ENCODE measurements around the gene FES.
A peak's percentile ranks its signal among the peaks of the same experiment; 100 is the strongest.

FES gene

DNA sequence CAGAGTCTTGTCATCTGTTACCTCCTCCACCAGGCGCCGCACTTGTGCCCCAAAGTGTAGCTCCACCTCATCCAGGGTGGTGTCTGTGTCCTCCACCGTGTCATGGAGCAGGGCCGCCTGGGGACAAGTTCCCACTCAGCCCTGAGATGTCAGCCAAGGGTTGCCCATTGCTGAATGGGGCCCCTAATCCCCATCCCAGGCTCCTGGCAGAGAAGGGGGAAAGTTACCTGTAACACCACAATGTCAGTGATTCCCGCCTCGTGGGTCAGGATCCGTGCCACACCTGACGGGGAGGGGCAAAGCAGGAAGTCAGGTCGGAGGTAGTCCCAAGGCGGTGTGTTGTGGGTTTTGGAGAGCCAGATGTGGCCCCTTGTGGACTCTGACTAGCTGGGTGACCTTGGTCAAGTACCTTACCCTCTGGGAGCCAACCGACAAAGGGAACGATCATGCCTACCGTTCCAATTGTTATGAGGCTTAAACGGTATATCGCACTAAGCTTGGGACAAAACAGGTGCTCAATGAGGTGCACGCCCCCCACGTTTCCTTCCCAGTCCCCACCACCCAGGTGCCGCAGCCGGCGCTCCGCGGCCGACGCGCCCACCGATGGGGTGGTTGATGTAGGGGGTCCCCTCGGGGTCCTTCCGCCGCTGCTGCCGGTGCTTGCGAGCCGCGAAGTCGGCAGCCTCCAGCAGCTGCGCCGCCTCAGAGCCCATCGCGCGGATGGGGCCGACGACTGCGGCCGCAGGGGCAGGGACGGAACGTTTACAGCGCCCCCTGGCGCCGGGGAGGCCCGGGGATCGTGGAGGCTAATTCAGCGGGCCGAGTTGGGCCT, 47.7 kb downstream of the FES start, which contains the start of gene HDDC3:
Gene HDDC3 (minus strand): TSS at position 722 of the 832 bp plus-strand sequence. CDS start 9 bp downstream, at position 713.
- TF ChIP-seq, protein P1, sequence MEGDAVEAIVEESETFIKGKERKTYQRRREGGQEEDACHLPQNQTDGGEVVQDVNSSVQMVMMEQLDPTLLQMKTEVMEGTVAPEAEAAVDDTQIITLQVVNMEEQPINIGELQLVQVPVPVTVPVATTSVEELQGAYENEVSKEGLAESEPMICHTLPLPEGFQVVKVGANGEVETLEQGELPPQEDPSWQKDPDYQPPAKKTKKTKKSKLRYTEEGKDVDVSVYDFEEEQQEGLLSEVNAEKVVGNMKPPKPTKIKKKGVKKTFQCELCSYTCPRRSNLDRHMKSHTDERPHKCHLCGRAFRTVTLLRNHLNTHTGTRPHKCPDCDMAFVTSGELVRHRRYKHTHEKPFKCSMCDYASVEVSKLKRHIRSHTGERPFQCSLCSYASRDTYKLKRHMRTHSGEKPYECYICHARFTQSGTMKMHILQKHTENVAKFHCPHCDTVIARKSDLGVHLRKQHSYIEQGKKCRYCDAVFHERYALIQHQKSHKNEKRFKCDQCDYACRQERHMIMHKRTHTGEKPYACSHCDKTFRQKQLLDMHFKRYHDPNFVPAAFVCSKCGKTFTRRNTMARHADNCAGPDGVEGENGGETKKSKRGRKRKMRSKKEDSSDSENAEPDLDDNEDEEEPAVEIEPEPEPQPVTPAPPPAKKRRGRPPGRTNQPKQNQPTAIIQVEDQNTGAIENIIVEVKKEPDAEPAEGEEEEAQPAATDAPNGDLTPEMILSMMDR (IDR thresholded peaks at IDR 0.05; ENCODE audit: low read length, missing control alignments), result peak; percentile 75
- peak; percentile 83 for DNase-seq (ENCODE audit: low read depth)
- peak within 1 kb of the TSS; percentile 64 for H3K4me3 ChIP-seq (replicated peaks; ENCODE audit: low read depth, low read length)

GRCh38 chr15:90932660-90932991, 48.3 kb downstream of the FES start:
- DNase-seq (ENCODE audit: low read depth), result no peak
- peak overlapping the region; percentile 64 for H3K4me3 ChIP-seq (replicated peaks; ENCODE audit: low read depth, low read length)
- TF ChIP-seq, protein P1 (IDR thresholded peaks at IDR 0.05; ENCODE audit: low read length, missing control alignments), result no peak

GRCh38 chr15:90933301-90933700, 49.0 kb downstream of the FES start:
- no peak for DNase-seq (ENCODE audit: low read depth)
- no peak overlapping the region for H3K4me3 ChIP-seq (replicated peaks; ENCODE audit: low read depth, low read length)
- TF ChIP-seq, protein P1 (IDR thresholded peaks at IDR 0.05; ENCODE audit: low read length, missing control alignments), result no peak

GRCh38 chr15:90934256-90934948, 50.1 kb downstream of the FES start:
- peak; percentile 83 for DNase-seq (ENCODE audit: low read depth)
- TF ChIP-seq, protein P1 (IDR thresholded peaks at IDR 0.05; ENCODE audit: low read length, missing control alignments), result peak; percentile 91
- H3K4me3 ChIP-seq (replicated peaks; ENCODE audit: low read depth, low read length), result peak overlapping the region; percentile 79

DNA sequence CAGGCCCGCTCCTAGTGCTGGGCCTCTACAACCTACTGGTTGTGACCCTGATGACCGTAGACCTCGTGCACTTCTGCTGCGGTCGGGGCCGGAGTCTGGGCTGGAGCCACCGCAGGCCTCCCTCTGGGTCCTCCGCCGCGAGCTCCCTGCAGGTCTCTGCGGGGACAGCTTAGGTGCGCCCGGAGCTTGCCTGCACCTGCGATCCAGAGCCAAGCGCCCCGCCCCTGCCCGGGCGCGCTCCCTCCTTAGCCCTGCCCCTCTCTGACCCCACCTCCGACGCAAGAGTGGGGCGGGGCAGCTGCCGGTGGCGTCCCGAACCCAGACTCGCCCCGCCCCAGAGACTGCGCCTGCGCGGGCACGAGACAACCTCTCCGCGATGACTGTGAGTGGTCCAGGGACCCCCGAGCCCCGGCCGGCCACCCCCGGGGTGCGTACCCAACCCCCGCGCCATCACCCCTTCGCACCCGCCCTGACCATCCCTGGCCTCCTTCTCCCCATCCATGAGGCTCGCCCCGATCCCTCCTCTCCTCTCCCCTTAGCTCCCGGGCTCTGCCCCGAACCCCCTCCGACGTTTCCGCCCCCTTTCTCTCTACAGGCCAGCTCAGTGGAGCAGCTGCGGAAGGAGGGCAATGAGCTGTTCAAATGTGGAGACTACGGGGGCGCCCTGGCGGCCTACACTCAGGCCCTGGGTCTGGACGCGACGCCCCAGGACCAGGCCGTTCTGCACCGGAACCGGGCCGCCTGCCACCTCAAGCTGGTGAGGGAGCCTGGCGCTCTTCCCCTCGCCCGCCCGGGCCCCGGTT, 50.8 kb downstream of the FES start, which contains the start of gene UNC45A:
Gene UNC45A (plus strand): TSS at position 337 of the 803 bp plus-strand sequence. CDS start 40 bp downstream, at position 377.
- peak within 1 kb of the TSS; percentile 79 for H3K4me3 ChIP-seq (replicated peaks; ENCODE audit: low read depth, low read length)
- TF ChIP-seq, protein P1 (IDR thresholded peaks at IDR 0.05; ENCODE audit: low read length, missing control alignments), result no peak

GRCh38 chr15:90936823-90937222, 52.5 kb downstream of the FES start:
- TF ChIP-seq, protein P1 (IDR thresholded peaks at IDR 0.05; ENCODE audit: low read length, missing control alignments), result no peak
- no peak overlapping the region for H3K4me3 ChIP-seq (replicated peaks; ENCODE audit: low read depth, low read length)
- DNase-seq (ENCODE audit: low read depth), result no peak

More for the DNA sequence above, 50.8 kb downstream of the FES start, which contains the start of gene UNC45A:
- DNase-seq (ENCODE audit: low read depth), result peak; percentile 79

All from fibroblast of pulmonary artery (primary cell).